Stimulated activated CD4-positive, alpha-beta T cell treated with anti-CD3 and anti-CD28 coated beads, Interleukin-15, amount 100 ng/mL, for 1 hour (primary cell): ENCODE results near the gene EXD2.

Experiments
- DNase-seq, 2 donors: peaks; one replicate each; pipeline ENCODE4 v3.0.0-alpha.2; 2020; ENCODE audit warnings: low read depth in 1 of 2, low spot score in 1 of 2

The EXD2 gene

GRCh38 chr14:69247676-69248440 lies 56.6 kb downstream of the EXD2 start:
- DNase-seq, result no peak

GRCh38 chr14:69249603-69250002 lies 58.3 kb downstream of the EXD2 start:
- no peak for DNase-seq

- DNase-seq, result no peak
Measured at GRCh38 chr14:69252851-69253250, 61.6 kb downstream of the EXD2 start.

GRCh38 chr14:69259168-69259526 lies 67.8 kb downstream of the EXD2 start:
- DNase-seq, result no peak

- DNase-seq, result no peak
Measured at GRCh38 chr14:69259527-69260189, 68.4 kb downstream of the EXD2 start, which contains the start of gene GALNT16. TSS of gene GALNT16 (plus strand) at chr14:69260158. CDS start at chr14:69260291, 133 bp downstream.

- no peak for DNase-seq
Measured at GRCh38 chr14:69260190-69260860, 69.0 kb downstream of the EXD2 start.

GRCh38 chr14:69260861-69261564 lies 69.7 kb downstream of the EXD2 start:
- DNase-seq, result peak in 1 of 2 donors; percentile 18

- no peak for DNase-seq
Measured at GRCh38 chr14:69261761-69262331, 70.5 kb downstream of the EXD2 start.

GRCh38 chr14:69262516-69262915 lies 71.2 kb downstream of the EXD2 start:
- no peak for DNase-seq

- no peak for DNase-seq
Measured at GRCh38 chr14:69263364-69263763, 72.1 kb downstream of the EXD2 start.

- DNase-seq, result no peak
Measured at GRCh38 chr14:69263771-69264170, 72.5 kb downstream of the EXD2 start.

- no peak for DNase-seq
Measured at GRCh38 chr14:69266572-69267345, 75.5 kb downstream of the EXD2 start.

GRCh38 chr14:69267492-69267891 lies 76.2 kb downstream of the EXD2 start:
- no peak for DNase-seq

GRCh38 chr14:69268223-69268622 lies 76.9 kb downstream of the EXD2 start:
- no peak for DNase-seq

- DNase-seq, result no peak
Measured at GRCh38 chr14:69268763-69269162, 77.5 kb downstream of the EXD2 start.

- no peak for DNase-seq
Measured at GRCh38 chr14:69269381-69269780, 78.1 kb downstream of the EXD2 start.

- DNase-seq, result no peak
Measured at GRCh38 chr14:69270097-69270496, 78.8 kb downstream of the EXD2 start.

GRCh38 chr14:69270795-69271708 lies 79.8 kb downstream of the EXD2 start:
- DNase-seq, result no peak

- DNase-seq, result no peak
Measured at GRCh38 chr14:69274321-69274720, 83.0 kb downstream of the EXD2 start.
